ENCODE results near the gene TRAIP. TPM values are rescaled to one million over a fixed set of nuclear protein-coding genes. Genes with fewer than 3 reads are reported as not detected.

TRAIP gene
- total RNA-seq, 1 donor from 2014 or later = 27.9 TPM

DNA sequence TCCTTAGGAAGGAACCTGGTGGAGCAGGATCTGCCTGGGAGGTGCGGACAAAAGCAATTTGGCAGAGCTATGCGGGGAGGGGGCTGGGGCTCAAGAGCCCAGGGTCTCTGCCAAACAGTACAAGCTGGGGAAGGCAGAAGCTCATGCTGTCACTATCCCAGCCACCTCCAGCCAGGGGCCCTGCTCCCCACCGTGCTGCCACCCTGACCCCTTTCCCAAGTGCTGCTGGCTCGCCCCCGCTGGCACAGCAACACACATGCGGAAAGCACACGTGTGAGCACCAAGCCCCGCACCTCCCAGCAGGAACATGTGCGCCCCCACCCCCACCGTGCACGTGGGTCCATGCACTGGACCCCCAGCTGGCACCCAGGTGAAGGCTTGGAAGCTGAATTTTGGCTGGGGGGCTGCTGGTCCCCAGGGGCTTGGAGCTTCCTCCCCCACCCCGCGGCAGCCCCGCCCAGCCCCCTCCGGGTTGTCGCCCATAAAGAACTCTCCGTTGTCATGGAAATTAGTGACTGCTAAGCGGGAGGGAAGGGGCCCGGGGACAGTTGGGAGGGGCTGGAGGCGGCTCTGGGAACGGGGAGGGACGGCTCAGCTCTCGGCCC is 12.6 kb upstream of the TRAIP start:
- H3K4me3 Mint-ChIP-seq = peak overlapping the region; percentile 42
- H3K27me3 Mint-ChIP-seq (ENCODE audit: insufficient read depth) = peaks cover 34% of the 10 kb centered on the region
- DNase-seq (ENCODE audit: low spot score) = no peak
- H3K9me3 Mint-ChIP-seq = no peaks in the 10 kb centered on the region
- H3K4me1 Mint-ChIP-seq (ENCODE audit: low read depth) = no peaks in the 10 kb centered on the region
- H3K36me3 Mint-ChIP-seq (ENCODE audit: low read depth) = no peaks in the 10 kb centered on the region
- H3K27ac Mint-ChIP-seq = no peak overlapping the region
- intact Hi-C loops (cut with micrococcal nuclease) = loop anchor here (1.0 kb wide), 1 partner anchor 13 kb away; the partner anchor contains the start of gene TRAIP

DNA sequence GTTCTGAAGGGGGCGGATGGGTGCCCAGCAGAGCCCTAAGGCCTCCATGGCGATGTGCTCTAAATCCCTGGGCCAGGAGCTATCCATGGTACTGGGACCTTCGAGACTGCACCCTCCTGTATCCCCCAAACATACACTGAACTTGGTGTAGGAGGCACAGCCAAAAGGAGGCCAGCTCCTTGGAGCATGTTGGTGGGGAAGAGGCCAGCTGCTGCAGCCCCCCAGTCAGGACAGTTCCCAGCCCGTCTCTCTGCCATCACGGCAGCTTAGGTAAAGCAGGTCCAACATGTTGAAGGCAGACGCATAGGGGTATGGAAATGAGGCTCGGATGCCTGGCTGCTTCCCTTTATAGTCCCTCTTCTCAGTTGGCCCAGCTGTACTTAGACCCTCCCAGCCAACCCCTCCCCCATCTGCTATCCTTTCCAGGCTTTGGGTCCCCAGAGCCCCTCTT is 11.5 kb upstream of the TRAIP start:
- H3K4me3 Mint-ChIP-seq = peak overlapping the region; percentile 49
- no peaks in the 10 kb centered on the region for H3K9me3 Mint-ChIP-seq
- H3K36me3 Mint-ChIP-seq (ENCODE audit: low read depth) = no peaks in the 10 kb centered on the region
- intact Hi-C loops (cut with micrococcal nuclease) = no loop called here
- no peak for DNase-seq (ENCODE audit: low spot score)
- H3K4me1 Mint-ChIP-seq (ENCODE audit: low read depth) = no peaks in the 10 kb centered on the region
- H3K27ac Mint-ChIP-seq = no peak overlapping the region
- peaks cover 36% of the 10 kb centered on the region for H3K27me3 Mint-ChIP-seq (ENCODE audit: insufficient read depth)

DNA sequence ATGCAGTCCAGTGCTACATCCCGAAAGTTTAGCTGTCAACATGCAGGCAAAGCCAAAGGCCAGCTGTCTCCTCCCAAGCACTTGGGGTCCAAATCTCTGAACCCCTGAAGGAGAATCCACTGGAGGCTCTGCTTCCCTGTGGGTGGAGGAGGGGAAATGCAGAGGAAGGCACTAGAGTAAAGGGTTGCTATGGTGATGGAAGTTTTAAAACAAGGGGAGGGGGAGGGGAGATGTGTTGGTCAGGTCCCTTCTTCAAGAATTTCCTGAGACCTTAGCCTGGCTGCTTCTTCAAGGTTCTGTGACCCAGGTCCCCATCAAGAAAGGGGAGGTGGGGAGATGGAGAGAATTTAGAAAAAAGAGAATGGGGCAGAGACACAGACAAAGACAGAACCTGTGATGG is 11.0 kb upstream of the TRAIP start:
- Mint-ChIP-seq H3K4me1 (ENCODE audit: low read depth) (no peaks in the 10 kb centered on the region), H3K27me3 (ENCODE audit: insufficient read depth) (peaks cover 36% of the 10 kb centered on the region), H3K27ac (no peak overlapping the region), H3K36me3 (ENCODE audit: low read depth) (no peaks in the 10 kb centered on the region), H3K9me3 (no peaks in the 10 kb centered on the region), H3K4me3 (no peak overlapping the region)
- intact Hi-C loops (cut with micrococcal nuclease) = no loop called here
- no peak for DNase-seq (ENCODE audit: low spot score)

DNA sequence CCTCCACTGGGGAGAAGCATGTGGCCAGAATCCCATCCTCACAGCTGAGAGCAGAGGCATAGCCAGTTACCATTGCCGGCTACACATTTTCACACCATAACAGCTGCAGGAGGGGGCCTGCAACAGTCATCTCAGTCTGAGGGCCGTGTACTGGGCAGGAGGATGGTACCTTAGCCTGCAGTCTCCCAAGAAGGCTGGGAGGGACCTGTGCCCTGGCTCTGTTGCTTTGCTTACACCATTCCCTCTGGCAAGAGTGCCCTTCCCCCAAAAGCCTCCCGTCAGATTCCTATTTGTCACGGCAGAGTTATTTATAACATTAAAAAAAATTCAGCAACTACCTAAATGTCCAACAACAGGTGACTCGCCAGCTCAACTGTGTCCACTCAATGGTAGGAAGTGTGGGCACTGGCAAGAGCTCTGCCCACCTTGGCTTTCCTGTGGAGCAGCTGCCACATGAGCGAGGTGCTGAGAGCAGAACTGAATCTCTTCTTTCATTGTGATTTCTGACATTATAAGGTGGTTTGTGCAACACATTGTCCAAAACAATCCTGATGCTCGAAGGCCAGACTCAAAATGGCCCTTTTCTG is 8.9 kb upstream of the TRAIP start:
- no peaks in the 10 kb centered on the region for H3K4me1 Mint-ChIP-seq (ENCODE audit: low read depth)
- no peak overlapping the region for H3K27ac Mint-ChIP-seq

DNA sequence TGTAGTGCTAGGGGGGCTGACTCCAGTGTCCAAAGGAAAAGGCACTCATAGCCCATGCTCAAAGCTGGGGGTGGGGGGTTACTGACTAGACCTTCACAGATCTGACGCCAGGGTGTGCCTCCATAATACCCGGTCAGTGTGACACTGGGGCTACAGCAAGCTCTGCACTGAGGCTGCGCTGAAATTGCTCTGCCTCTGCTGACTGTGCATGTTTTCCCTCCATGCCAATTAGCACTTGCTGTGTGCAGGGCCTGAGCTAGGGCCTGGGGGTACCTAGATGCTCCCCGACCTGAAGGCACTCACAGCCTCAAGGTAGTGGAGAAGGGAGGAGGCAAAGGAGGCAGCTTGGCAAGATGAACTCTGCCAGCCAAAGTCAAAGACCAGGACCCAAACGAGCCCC is 8.1 kb upstream of the TRAIP start:
- no peaks in the 10 kb centered on the region for H3K4me1 Mint-ChIP-seq (ENCODE audit: low read depth)
- peaks cover 21% of the 10 kb centered on the region for H3K27me3 Mint-ChIP-seq (ENCODE audit: insufficient read depth)
- no peak overlapping the region for H3K27ac Mint-ChIP-seq
- H3K9me3 Mint-ChIP-seq = no peaks in the 10 kb centered on the region
- no peaks in the 10 kb centered on the region for H3K36me3 Mint-ChIP-seq (ENCODE audit: low read depth)
- no peak for DNase-seq (ENCODE audit: low spot score)
- H3K4me3 Mint-ChIP-seq = no peak overlapping the region
- intact Hi-C loops (cut with micrococcal nuclease) = no loop called here

More for the DNA sequence above, 8.9 kb upstream of the TRAIP start:
- Mint-ChIP-seq H3K27me3 (ENCODE audit: insufficient read depth) (peaks cover 25% of the 10 kb centered on the region), H3K36me3 (ENCODE audit: low read depth) (no peaks in the 10 kb centered on the region), H3K4me3 (no peak overlapping the region), H3K9me3 (no peaks in the 10 kb centered on the region)
- intact Hi-C loops (cut with micrococcal nuclease) = no loop called here
- DNase-seq (ENCODE audit: low spot score) = no peak

DNA sequence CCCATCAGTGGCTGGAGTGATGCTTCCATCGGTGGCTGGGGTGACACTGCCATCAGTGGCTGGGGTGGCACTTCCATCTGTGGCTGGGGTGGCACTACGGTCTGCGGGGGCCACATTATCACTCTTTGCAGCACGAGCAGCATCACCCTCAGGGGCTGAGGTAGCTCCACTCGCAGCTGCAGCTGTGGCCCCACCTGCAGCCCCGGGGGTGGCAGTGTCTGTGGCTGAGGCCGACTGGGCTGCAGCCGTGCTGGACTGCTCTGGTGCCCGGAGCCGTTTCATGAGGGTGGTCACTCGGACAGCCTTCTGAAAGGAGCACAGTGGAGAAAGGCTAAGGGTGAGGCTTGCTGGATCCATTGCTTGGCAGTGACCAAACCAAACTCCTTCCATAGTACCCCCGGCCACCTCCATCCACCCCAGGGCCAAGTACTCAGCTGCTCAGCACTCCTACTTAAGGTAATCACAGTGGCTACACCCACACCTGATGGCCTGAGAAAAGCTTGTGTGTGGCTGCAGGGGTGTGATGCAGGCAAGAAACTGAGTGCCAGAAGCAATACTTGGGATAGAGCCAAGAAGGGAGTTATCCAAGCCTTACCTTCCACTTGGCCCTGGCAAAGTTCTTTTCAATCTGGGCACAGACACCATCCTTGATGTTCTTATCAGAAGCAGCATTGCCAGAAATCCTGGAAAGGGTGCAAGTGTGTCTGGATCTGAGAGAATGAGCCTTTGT is 3.4 kb upstream of the TRAIP start:
- Mint-ChIP-seq H3K9me3 (no peaks in the 10 kb centered on the region), H3K36me3 (ENCODE audit: low read depth) (peaks cover 2% of the 10 kb centered on the region), H3K27ac (no peak overlapping the region), H3K27me3 (ENCODE audit: insufficient read depth) (peaks cover 4% of the 10 kb centered on the region), H3K4me1 (ENCODE audit: low read depth) (peaks cover 18% of the 10 kb centered on the region), H3K4me3 (no peak overlapping the region)
- DNase-seq (ENCODE audit: low spot score) = no peak
- intact Hi-C loops (cut with micrococcal nuclease) = no loop called here

DNA sequence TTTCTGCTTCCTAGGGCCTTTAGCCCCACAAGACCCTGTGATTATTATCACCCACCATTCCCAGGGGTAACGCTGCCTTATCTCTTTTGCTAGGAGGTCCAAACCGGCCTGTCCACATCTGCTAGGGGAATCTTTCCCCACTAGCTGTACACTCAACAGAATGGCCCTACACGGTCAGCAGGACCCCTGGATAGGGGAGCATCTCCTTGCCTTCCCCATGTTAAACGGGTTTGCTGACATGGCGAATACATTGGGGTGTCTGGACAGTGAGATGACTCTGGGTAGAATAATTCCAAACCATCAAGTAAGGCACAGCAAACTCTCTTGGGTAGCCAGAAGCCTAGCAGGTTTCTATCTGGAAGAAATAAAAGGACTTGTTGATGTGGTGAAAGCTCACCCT is 702 bp downstream of the TRAIP start:
- peak overlapping the region; percentile 43 for H3K27ac Mint-ChIP-seq

DNA sequence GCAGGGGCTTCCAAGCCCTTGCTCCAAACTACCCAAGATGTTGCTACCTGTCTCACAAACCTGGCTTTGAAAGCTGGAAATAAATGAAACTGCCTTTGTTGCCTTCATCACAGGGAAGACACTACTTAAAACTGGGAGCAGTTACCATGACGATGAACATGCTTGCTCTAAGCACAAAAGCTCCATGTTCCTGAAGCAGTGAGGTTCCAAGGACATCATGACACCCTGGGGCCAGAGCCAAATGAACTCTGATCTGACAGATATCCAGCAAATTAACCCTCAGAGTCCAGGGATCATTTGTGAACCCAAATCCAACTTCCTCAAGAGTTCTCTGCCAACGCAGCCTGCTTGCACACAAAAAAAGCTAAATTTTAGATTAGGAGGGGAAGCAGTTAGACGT is 10.7 kb downstream of the TRAIP start:
- Mint-ChIP-seq H3K9me3 (no peaks in the 10 kb centered on the region), H3K4me3 (no peak overlapping the region), H3K27me3 (ENCODE audit: insufficient read depth) (no peaks in the 10 kb centered on the region), H3K36me3 (ENCODE audit: low read depth) (peaks cover 4% of the 10 kb centered on the region), H3K4me1 (ENCODE audit: low read depth) (no peaks in the 10 kb centered on the region), H3K27ac (no peak overlapping the region)
- DNase-seq (ENCODE audit: low spot score) = no peak
- intact Hi-C loops (cut with micrococcal nuclease) = no loop called here

More for the DNA sequence above, 702 bp downstream of the TRAIP start:
- intact Hi-C loops (cut with micrococcal nuclease) = loop anchor here (1.0 to 2.0 kb wide), 13 partner anchors 14 to 735 kb away; partner anchors contain the start of genes CAMKV, DAG1, HYAL3 and IP6K1
- H3K4me3 Mint-ChIP-seq = peak overlapping the region; percentile 97
- peaks cover 2% of the 10 kb centered on the region for H3K36me3 Mint-ChIP-seq (ENCODE audit: low read depth)
- peaks cover 18% of the 10 kb centered on the region for H3K4me1 Mint-ChIP-seq (ENCODE audit: low read depth)
- no peaks in the 10 kb centered on the region for H3K27me3 Mint-ChIP-seq (ENCODE audit: insufficient read depth)
- no peaks in the 10 kb centered on the region for H3K9me3 Mint-ChIP-seq
- no peak for DNase-seq (ENCODE audit: low spot score)

DNA sequence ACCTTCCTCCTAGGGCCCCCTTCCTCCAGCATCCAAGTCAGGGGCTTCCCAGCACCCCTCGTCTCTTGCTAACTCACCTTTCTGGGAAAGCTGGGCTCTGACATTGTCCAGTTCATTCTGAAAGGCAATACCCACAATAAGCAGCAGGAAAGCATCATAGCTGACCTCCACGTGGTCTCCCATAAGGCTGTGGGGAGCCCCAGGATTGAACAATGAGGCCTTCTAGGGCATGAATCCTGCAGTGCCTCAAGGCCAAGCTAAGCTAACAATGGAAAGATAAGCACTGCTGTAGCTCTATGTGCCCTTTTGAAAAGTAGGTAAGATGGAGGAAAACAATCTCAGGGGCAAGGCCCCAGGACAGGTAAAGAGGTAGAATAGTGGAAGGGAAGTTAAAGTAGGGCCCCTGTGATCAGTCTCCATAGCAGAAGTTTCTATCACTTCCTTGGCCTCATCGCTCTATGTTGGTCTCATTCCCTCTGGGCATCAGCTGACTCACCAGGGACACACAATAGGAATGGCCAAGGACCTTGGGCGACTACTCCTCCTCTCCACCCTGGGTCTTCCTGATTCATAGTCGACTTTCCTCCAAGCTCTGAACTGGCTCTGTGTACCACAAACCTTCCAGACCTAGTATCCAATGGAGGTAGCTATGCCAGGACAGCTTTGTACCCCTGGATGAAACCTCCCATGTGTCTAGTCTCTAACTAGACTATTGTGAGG is 11.7 kb downstream of the TRAIP start:
- intact Hi-C loops (cut with micrococcal nuclease) = no loop called here

DNA sequence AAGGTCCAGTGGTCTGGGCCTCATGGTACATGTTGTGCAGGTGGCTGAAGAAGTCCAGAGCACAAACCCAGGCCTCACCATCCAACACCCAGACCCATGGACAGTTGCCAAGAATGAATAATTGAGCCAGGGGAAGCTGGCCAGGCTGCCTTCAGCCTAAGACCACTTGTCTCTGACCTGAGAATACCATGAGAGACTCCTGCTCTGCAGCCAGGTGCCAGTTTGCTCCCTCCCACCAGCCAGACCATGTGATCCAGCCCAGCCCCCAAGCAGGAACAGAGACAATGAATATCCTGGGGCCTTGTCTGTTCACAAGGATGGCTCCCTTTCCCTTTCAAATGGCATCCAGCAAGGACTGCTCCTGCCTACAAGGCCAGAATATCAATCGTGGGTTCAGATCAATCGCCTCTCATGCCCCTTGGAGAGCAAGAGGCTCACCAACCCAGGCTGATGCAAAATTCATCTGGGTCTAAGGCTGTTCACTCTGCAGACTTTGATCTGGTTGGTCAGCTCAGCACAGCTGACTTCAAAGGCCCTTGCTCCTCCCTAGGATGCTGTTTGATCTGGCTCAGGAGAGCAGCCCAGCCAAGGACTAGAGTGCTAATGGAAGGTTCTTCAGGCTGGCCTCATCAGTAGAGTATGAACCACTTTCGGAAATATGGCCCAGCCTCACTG is 13.4 kb downstream of the TRAIP start:
- Mint-ChIP-seq H3K36me3 (ENCODE audit: low read depth) (peaks cover 6% of the 10 kb centered on the region), H3K4me3 (no peak overlapping the region), H3K27me3 (ENCODE audit: insufficient read depth) (no peaks in the 10 kb centered on the region), H3K27ac (no peak overlapping the region), H3K4me1 (ENCODE audit: low read depth) (no peaks in the 10 kb centered on the region), H3K9me3 (no peaks in the 10 kb centered on the region)
- DNase-seq (ENCODE audit: low spot score) = no peak
- intact Hi-C loops (cut with micrococcal nuclease) = no loop called here

More for the DNA sequence above, 11.7 kb downstream of the TRAIP start:
- no peaks in the 10 kb centered on the region for H3K9me3 Mint-ChIP-seq
- no peaks in the 10 kb centered on the region for H3K27me3 Mint-ChIP-seq (ENCODE audit: insufficient read depth)
- no peak overlapping the region for H3K4me3 Mint-ChIP-seq
- no peak overlapping the region for H3K27ac Mint-ChIP-seq
- H3K36me3 Mint-ChIP-seq (ENCODE audit: low read depth) = peaks cover 4% of the 10 kb centered on the region
- DNase-seq (ENCODE audit: low spot score) = no peak
- H3K4me1 Mint-ChIP-seq (ENCODE audit: low read depth) = no peaks in the 10 kb centered on the region

DNA sequence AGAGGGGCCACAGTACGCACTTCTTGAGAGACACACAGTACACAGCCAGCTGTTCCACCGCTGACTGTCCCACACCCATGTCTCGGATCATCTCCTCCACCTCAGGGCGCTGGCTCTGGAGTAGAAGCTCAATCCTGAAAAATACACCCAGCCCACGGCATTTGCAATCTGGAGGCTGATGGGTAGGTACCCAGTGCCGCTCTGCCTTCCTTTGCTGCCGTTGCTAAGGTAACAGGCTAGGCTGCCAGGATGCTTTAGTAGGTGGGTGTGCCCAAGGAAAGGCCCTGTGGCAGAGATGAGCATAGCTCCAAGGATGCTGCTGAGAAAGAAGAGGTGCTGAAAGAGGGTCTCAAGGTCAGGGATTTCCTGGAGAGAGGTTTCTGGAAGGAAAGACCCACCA is 14.6 kb downstream of the TRAIP start:
- Mint-ChIP-seq H3K36me3 (ENCODE audit: low read depth) (peaks cover 7% of the 10 kb centered on the region), H3K27ac (no peak overlapping the region), H3K4me3 (no peak overlapping the region), H3K4me1 (ENCODE audit: low read depth) (no peaks in the 10 kb centered on the region), H3K27me3 (ENCODE audit: insufficient read depth) (no peaks in the 10 kb centered on the region), H3K9me3 (no peaks in the 10 kb centered on the region)
- no peak for DNase-seq (ENCODE audit: low spot score)
- intact Hi-C loops (cut with micrococcal nuclease) = no loop called here

DNA sequence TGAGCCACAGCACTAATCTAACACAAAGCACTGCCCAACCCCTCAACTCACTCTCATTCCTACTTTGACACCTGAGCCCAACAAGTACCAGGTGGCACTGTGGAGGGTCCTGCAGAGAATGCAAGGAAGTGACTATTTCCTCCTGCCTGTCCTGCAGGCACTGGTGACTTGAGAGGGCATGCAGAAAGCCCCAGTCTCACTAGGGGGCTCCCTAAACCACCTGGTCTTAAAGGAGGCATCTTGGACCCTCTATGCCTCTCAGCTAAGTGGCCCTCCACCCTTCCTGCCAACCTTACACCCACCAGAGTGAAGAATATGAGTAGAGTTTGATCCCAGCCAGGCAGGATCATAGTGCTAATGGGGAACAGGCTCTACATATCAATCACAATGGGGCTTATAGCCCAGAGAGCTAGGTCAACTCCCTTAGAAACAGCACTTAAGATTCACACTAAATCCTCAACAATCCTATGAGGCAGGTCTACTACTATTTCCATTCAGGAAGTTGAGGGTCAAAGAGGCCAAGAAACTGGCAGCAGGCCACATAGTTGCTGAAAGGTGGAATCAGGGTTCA is 15.2 kb downstream of the TRAIP start:
- Mint-ChIP-seq H3K27me3 (ENCODE audit: insufficient read depth) (no peaks in the 10 kb centered on the region), H3K27ac (no peak overlapping the region), H3K36me3 (ENCODE audit: low read depth) (peaks cover 7% of the 10 kb centered on the region), H3K9me3 (no peaks in the 10 kb centered on the region), H3K4me1 (ENCODE audit: low read depth) (no peaks in the 10 kb centered on the region), H3K4me3 (no peak overlapping the region)
- DNase-seq (ENCODE audit: low spot score) = no peak
- intact Hi-C loops (cut with micrococcal nuclease) = no loop called here

Measured in activated T-helper 1 cell treated with anti-CD3 and anti-CD28 coated beads, Interleukin-12 subunit alpha, Interleukin-12 subunit beta, Interleukin-2, Interleukin-4 antibody, amounts not matched to agents 30 ng/mL and 10 ng/mL and 1 ng/mL, durations not matched to agents 14 hours and 24 hours and 36 hours (primary cell).